Naive B cell (primary cell): ENCODE data around the gene PDK2. TPM values are rescaled to one million over a fixed set of nuclear protein-coding genes. Genes with fewer than 3 reads are reported as not detected.

Experiments
- ATAC-seq, 2 donors: fragments of 150-1000 bp; cut with Tn5 transposase; 2 replicates each; pipeline ENCODE4 v1.10.0; 2021; ENCODE audit warnings: low read depth in 2 of 2, mild to moderate bottlenecking in 2 of 2, moderate library complexity in 2 of 2
- DNase-seq: peaks from one replicate; pipeline ENCODE4 v3.0.0; 2022
- H3K27ac Mint-ChIP-seq, 6 donors: one replicate each; pipeline ENCODE4 v1.8.0; 2020 to 2022; ENCODE audit warnings: mild to moderate bottlenecking in 6 of 6, mixed read lengths in 6 of 6, moderate library complexity in 5 of 6, inconsistent platforms in 2 of 6
- H3K27me3 Mint-ChIP-seq, 3 donors: one replicate each; pipeline ENCODE4 v1.8.0; 2021 to 2022; ENCODE audit warnings: mixed read lengths in 3 of 3, mild to moderate bottlenecking in 1 of 3
- H3K36me3 Mint-ChIP-seq, 2 donors: one replicate each; pipeline ENCODE4 v1.8.0; 2020 to 2022; ENCODE audit warnings: mixed read lengths in 2 of 2, inconsistent platforms in 1 of 2, mild to moderate bottlenecking in 1 of 2
- H3K4me1 Mint-ChIP-seq, 3 donors: one replicate each; pipeline ENCODE4 v1.8.0; 2020 to 2022; ENCODE audit warnings: mixed read lengths in 3 of 3, inconsistent platforms in 1 of 3, mild to moderate bottlenecking in 1 of 3, moderate library complexity in 1 of 3
- H3K4me3 Mint-ChIP-seq, 8 donors: one replicate each; pipeline ENCODE4 v1.8.0; 2020 to 2022; ENCODE audit warnings: mild to moderate bottlenecking in 8 of 8, mixed read lengths in 8 of 8, moderate library complexity in 8 of 8, inconsistent platforms in 2 of 8
- H3K9me3 Mint-ChIP-seq, 7 donors: one replicate each; pipeline ENCODE4 v1.8.0; 2020 to 2022; ENCODE audit warnings: mixed read lengths in 7 of 7, mild to moderate bottlenecking in 5 of 7, inconsistent platforms in 2 of 7, moderate library complexity in 1 of 7
- polyA plus RNA-seq, 6 donors: library from polyadenylated mRNA; unstranded; fragments of 300-500 nt; fragmentation: Illumina TruSeq; gene quantifications; one replicate each; pipeline ENCODE4 v1.2.3, GENCODE V29; 2021; ENCODE audit warnings: low read depth in 6 of 6

Gene PDK2
- polyA plus RNA-seq, 6 donors from 2014 or later: 33.4 to 49.6 (median 40.3) TPM

GRCh38 chr17:50134206-50135110, 39.3 kb downstream of the PDK2 start:
- DNase-seq (no peak), ATAC-seq (no peak)
- H3K36me3 Mint-ChIP-seq: peaks cover 0 to 21% of the 10 kb centered on the region in 2 donors

DNA sequence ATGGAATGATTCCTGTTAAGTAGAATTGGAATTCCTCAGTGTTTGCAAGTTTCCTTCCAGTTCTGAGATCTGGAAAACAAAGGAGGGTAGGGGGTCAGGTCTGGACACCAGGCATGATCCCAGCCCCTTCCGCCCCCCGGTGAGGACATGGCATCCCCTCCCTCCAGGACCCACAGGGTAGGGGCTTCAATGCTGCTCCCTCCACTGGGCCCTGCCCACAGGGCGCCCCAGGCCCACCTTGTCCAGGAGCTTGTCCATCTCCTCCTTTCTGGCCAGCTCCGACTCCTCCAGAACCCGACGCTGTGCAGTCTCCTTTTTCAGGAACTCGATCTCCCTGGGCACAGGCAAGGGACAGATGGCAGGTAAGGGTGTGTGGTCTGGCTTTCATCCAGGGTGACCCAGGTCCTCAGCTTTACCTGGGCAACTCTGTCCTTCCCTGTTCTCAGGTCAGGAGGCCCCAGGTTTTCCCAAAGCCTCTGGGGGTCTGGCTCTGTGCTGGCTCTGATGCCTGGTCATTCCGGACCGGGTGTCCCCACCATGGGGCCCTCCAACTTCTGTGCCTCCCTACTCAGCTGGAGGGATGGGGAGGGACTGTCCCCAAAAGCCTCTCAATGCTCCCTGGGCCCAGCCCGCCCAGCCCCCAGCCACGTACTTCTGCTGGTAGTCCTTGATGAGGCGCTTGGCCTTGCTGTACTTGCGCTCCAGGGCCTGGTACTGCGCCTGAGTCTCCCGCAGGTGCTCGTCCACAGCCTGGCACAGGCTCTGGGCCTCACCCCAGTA, 40.4 kb downstream of the PDK2 start:
- no peaks in the 10 kb centered on the region for H3K9me3 Mint-ChIP-seq
- ATAC-seq (no peak), DNase-seq (no peak)
- H3K27ac Mint-ChIP-seq: peak overlapping the region in 1 of 6 donors; percentile 24
- H3K4me1 Mint-ChIP-seq: peaks cover 44 to 58% (median 47%) of the 10 kb centered on the region in 3 donors
- no peak overlapping the region for H3K4me3 Mint-ChIP-seq
- H3K27me3 Mint-ChIP-seq: peaks cover 0 to 4% (median 0%) of the 10 kb centered on the region in 3 donors
- H3K36me3 Mint-ChIP-seq: peaks cover 0 to 28% of the 10 kb centered on the region in 2 donors

More at GRCh38 chr17:50134206-50135110, 39.3 kb downstream of the PDK2 start:
- peaks cover 40 to 49% (median 40%) of the 10 kb centered on the region in 3 donors for H3K4me1 Mint-ChIP-seq
- peaks cover 0 to 6% (median 0%) of the 10 kb centered on the region in 3 donors for H3K27me3 Mint-ChIP-seq
- no peak overlapping the region for H3K4me3 Mint-ChIP-seq
- H3K27ac Mint-ChIP-seq: peak overlapping the region in 2 of 6 donors; percentile 51 to 57
- no peaks in the 10 kb centered on the region for H3K9me3 Mint-ChIP-seq

DNA sequence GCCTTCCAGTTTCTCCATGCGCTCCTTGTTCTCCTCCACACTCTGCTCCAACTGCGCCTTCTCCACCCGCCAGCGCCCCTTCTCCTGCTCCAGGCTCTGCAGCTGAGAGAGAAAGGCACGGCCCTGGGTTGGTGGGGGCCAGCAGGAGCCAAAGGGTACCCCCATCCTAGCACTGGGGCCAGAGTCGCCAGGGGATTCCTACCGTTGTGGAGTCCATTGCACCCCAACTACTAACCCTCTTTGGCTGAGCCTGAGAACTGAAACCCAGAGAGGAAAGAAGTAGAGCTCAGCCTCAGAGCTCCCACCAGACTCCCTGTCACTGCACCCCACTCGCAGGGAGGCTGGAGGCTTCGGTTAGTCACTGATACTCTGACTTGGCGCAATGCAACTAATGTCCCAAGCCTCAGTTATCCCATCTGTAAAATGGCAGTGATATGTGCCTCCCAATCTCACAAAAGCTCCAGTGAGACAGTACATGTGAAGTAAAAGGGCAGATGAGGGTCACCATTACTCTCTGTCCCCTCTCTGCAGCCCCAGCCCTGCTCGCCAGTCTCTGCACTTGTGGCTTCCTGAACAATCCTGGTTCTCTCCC, 41.0 kb downstream of the PDK2 start:
- H3K4me3 Mint-ChIP-seq: no peak overlapping the region
- peaks cover 0 to 28% of the 10 kb centered on the region in 2 donors for H3K36me3 Mint-ChIP-seq
- H3K4me1 Mint-ChIP-seq: peaks cover 45 to 58% (median 47%) of the 10 kb centered on the region in 3 donors
- H3K27me3 Mint-ChIP-seq: no peaks in the 10 kb centered on the region
- no peak for ATAC-seq
- DNase-seq: no peak
- H3K27ac Mint-ChIP-seq: peak overlapping the region in 2 of 6 donors; percentile 24 to 53
- H3K9me3 Mint-ChIP-seq: no peaks in the 10 kb centered on the region

DNA sequence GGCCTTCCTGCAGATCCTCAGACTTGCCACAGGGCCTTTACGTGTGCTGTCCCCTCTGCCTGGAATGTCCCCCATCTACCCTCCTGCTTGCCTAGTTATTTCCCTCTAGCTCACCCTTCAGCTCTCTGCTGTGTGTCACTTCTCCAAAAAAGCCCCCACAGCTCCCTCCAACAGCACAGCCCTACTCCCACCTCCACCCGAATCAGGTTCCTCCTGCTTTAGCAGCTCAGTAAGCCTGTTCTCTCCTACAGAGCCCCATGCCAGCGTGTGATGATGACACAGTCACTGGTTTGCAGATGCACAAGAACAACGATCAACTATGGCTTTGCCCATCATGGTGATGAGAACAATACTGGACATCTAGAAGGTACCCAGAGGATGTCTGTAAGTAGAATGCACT, 41.9 kb downstream of the PDK2 start:
- Mint-ChIP-seq H3K27me3 (no peaks in the 10 kb centered on the region), H3K27ac (peak overlapping the region in 3 of 6 donors; percentile 20 to 67 (median 42)), H3K36me3 (peaks cover 0 to 28% of the 10 kb centered on the region in 2 donors), H3K4me3 (peak overlapping the region in 1 of 8 donors; percentile 77), H3K4me1 (peaks cover 48 to 58% (median 50%) of the 10 kb centered on the region in 3 donors), H3K9me3 (no peaks in the 10 kb centered on the region)
- no peak for ATAC-seq
- DNase-seq: no peak

GRCh38 chr17:50139185-50139783, 44.1 kb downstream of the PDK2 start:
- no peaks in the 10 kb centered on the region for H3K9me3 Mint-ChIP-seq
- peak overlapping the region in 4 of 6 donors; percentile 86 to 98 (median 89) for H3K27ac Mint-ChIP-seq
- no peaks in the 10 kb centered on the region for H3K27me3 Mint-ChIP-seq
- H3K4me1 Mint-ChIP-seq: peaks cover 66 to 69% (median 68%) of the 10 kb centered on the region in 3 donors
- H3K36me3 Mint-ChIP-seq: peaks cover 16 to 46% of the 10 kb centered on the region in 2 donors
- DNase-seq: no peak
- no peak overlapping the region for H3K4me3 Mint-ChIP-seq
- no peak for ATAC-seq

- no peaks in the 10 kb centered on the region for H3K9me3 Mint-ChIP-seq
- peak overlapping the region in 5 of 6 donors; percentile 57 to 98 (median 89) for H3K27ac Mint-ChIP-seq
- peaks cover 75 to 78% (median 77%) of the 10 kb centered on the region in 3 donors for H3K4me1 Mint-ChIP-seq
- DNase-seq (peak; percentile 78), ATAC-seq (peak; percentile 87 to 90)
- peaks cover 21 to 55% of the 10 kb centered on the region in 2 donors for H3K36me3 Mint-ChIP-seq
- no peaks in the 10 kb centered on the region for H3K27me3 Mint-ChIP-seq
- H3K4me3 Mint-ChIP-seq: peak overlapping the region in 7 of 8 donors; percentile 6 to 86 (median 70)
These were observed 45.1 kb downstream of the PDK2 start for GRCh38 chr17:50139950-50140885.

DNA sequence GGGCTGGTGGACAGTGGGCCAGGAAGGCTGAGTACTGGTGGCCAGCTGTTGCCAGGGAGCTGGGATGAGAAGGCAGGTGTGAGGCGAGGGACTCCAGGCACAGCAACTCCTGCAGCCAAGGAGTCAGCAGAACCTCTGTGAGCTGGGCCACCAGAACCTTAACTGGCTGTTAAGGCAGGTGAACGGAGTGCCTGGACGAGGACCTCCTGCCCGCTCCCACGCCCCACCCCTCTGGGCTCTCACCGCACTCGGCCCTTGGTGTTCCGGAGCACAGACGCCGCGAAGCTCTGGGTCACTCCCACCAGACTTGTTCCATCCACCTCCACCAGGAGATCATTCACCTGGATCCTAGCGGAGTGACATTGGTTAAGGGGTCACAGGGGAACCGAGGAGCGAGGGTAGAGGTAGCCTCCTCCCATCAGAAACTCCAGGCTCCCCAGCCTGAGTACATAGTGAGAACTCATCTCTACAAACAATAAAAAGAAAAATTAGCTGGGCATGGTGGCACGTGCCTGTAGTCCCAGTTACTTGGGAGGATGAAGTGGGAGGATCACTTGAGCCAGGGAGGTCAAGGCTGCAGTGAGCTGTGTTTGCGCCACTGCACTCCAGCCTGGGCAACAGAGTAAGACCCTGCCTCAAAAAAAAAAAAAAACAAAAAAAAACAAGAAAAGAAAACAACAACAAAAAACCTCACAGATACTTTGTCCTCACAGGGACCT, 46.0 kb downstream of the PDK2 start:
- Mint-ChIP-seq H3K9me3 (no peaks in the 10 kb centered on the region), H3K4me3 (peak overlapping the region; percentile 38 to 86 (median 79)), H3K4me1 (peaks cover 85 to 88% (median 87%) of the 10 kb centered on the region in 3 donors), H3K36me3 (peaks cover 21 to 61% of the 10 kb centered on the region in 2 donors), H3K27me3 (no peaks in the 10 kb centered on the region), H3K27ac (peak overlapping the region in 5 of 6 donors; percentile 78 to 98 (median 93))
- DNase-seq (no peak), ATAC-seq (no peak)

- H3K36me3 Mint-ChIP-seq: peaks cover 21 to 60% of the 10 kb centered on the region in 2 donors
- H3K4me1 Mint-ChIP-seq: peaks cover 87 to 89% (median 89%) of the 10 kb centered on the region in 3 donors
- peak overlapping the region; percentile 38 to 86 (median 77) for H3K4me3 Mint-ChIP-seq
- no peaks in the 10 kb centered on the region for H3K27me3 Mint-ChIP-seq
- ATAC-seq (no peak), DNase-seq (no peak)
- H3K27ac Mint-ChIP-seq: peak overlapping the region in 5 of 6 donors; percentile 83 to 98 (median 93)
- H3K9me3 Mint-ChIP-seq: no peaks in the 10 kb centered on the region
These were observed 46.6 kb downstream of the PDK2 start for GRCh38 chr17:50141745-50142110.

DNA sequence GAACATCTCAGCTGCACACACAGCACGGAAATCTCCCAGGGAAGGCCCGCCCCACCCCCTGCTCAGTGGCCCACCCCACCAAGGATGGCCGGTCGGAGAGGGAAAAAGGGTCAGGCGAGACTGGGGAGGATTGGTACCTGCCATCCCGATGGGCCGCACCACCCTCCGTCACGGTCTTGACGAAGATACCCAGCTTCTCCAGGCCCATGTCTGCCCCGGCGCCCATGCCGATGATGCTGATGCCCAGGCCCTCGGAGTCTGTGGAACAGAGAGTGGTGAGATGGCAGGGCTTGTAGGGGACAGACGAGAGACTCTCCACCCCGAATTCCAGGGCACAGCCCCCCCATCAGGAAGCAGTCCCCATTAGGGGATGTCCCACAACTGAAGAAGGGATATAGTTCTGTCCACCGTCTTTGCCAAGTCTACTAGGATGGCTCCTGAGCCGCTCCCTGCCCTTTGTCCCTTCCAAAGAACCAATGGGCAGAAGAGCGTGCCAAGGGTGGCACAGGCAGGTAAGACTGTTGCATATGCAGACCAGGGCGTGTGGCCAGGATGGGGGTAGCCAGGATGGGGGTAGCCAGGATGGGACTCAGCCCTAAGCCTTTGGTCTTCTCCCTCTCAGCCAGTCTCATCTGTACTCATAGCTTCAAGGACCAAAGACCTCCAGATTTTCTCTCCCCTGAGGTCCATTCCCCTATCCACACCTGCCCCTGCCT, 48.5 kb downstream of the PDK2 start:
- no peak for DNase-seq
- peak overlapping the region in 7 of 8 donors; percentile 65 to 100 (median 91) for H3K4me3 Mint-ChIP-seq
- no peaks in the 10 kb centered on the region for H3K27me3 Mint-ChIP-seq

DNA sequence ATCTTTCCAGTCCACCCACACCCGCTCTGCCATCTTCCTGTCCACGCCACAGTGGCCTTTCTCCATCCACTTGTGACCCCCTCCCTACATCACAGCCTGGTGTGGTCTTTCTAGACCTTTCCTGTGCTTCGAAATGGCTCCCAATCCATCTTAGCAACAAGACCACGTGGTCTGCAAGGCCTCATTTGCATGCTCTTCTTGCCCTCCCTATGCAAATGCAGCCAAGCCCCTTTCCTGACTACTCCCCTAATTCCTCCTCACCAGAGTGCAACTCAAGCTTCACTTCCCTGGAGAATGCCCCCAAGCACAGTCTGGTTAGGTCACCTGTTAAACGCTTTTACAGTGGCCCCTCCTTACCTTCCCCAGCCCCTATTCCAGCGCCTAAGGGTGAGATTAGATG, 49.2 kb downstream of the PDK2 start:
- H3K4me1 Mint-ChIP-seq: peaks cover 84 to 87% (median 84%) of the 10 kb centered on the region in 3 donors
- no peaks in the 10 kb centered on the region for H3K27me3 Mint-ChIP-seq
- H3K36me3 Mint-ChIP-seq: peaks cover 21 to 51% of the 10 kb centered on the region in 2 donors
- no peak for DNase-seq
- peak overlapping the region; percentile 61 to 98 (median 88) for H3K27ac Mint-ChIP-seq
- no peak for ATAC-seq
- peak overlapping the region; percentile 65 to 100 (median 88) for H3K4me3 Mint-ChIP-seq
- no peaks in the 10 kb centered on the region for H3K9me3 Mint-ChIP-seq

More for the DNA sequence above, 48.5 kb downstream of the PDK2 start:
- ATAC-seq: no peak
- Mint-ChIP-seq H3K36me3 (peaks cover 21 to 51% of the 10 kb centered on the region in 2 donors), H3K27ac (peak overlapping the region in 5 of 6 donors; percentile 61 to 98 (median 90)), H3K9me3 (no peaks in the 10 kb centered on the region), H3K4me1 (peaks cover 84 to 87% (median 87%) of the 10 kb centered on the region in 3 donors)
